ACC112 (cell line): Measurements from ENCODE around the gene NOL7.

ENCODE experiments used
- H2AFZ ChIP-seq: fragments of 200-600 bp; sonication (generic); one replicate; pipeline ENCODE4 v1.6.0; 2017; ENCODE audit warnings: antibody characterized with exemption, low read length; ENCODE audit not compliant: unreplicated experiment
- H3K27ac ChIP-seq: fragments of 200-600 bp; sonication (generic); 2 replicates; pipeline ENCODE4 v1.5.1; 2014; ENCODE audit warnings: low read depth, mild to moderate bottlenecking, antibody characterized with exemption, low read length, moderate library complexity
- H3K27me3 ChIP-seq: fragments of 200-600 bp; sonication (generic); 2 replicates; pipeline ENCODE4 v1.6.1; 2014; ENCODE audit warnings: mild to moderate bottlenecking, antibody characterized with exemption, low read length, moderate library complexity, mixed read lengths; ENCODE audit not compliant: insufficient read depth
- H3K36me3 ChIP-seq: fragments of 200-600 bp; sonication (generic); 2 replicates; pipeline ENCODE4 v1.6.1; 2016; ENCODE audit warnings: mild to moderate bottlenecking, antibody characterized with exemption, low read length, moderate library complexity, mixed read lengths; ENCODE audit not compliant: insufficient read depth
- H3K4me1 ChIP-seq: fragments of 200-600 bp; sonication (generic); one replicate; pipeline ENCODE4 v1.6.1; 2016; ENCODE audit warnings: low read length, mixed read lengths; ENCODE audit not compliant: insufficient read depth, unreplicated experiment, control insufficient read depth
- H3K4me3 ChIP-seq: fragments of 200-600 bp; sonication (generic); 2 replicates; pipeline ENCODE4 v1.5.1; 2014; ENCODE audit warnings: mild to moderate bottlenecking, low read depth, low read length
- H3K79me2 ChIP-seq: fragments of 200-600 bp; sonication (generic); one replicate; pipeline ENCODE4 v1.6.0; 2016; ENCODE audit warnings: low read length; ENCODE audit not compliant: control insufficient read depth, unreplicated experiment, insufficient read depth

The NOL7 gene

DNA sequence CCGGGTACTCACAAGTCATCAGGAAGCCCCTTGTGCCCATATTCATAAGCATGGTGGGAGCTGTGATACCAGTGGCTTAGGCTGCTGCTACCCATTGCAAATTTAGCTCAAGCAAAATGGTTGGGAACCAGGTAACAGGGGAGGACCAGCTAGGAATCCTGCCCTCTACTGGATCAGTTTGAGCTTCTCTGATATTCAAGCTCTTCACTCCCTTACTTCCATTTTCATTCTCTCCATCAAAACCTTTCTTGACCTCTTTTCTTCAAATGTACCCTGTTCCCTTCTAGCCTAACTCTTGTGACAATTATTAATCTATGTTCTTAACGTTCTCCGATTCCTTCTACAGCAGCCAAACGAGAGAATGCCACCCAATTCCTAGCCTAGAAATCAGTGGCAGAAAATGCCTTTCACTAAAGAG lies 9.7 kb downstream of the NOL7 start:
- Histone ChIP-seq H3K4me3 (no peak overlapping the region), H3K4me1 (no peaks in the 10 kb centered on the region), H3K79me2 (no peaks in the 10 kb centered on the region), H3K27me3 (no peaks in the 10 kb centered on the region), H2AFZ (no peak overlapping the region), H3K27ac (no peak overlapping the region), H3K36me3 (peaks cover 53% of the 10 kb centered on the region)

DNA sequence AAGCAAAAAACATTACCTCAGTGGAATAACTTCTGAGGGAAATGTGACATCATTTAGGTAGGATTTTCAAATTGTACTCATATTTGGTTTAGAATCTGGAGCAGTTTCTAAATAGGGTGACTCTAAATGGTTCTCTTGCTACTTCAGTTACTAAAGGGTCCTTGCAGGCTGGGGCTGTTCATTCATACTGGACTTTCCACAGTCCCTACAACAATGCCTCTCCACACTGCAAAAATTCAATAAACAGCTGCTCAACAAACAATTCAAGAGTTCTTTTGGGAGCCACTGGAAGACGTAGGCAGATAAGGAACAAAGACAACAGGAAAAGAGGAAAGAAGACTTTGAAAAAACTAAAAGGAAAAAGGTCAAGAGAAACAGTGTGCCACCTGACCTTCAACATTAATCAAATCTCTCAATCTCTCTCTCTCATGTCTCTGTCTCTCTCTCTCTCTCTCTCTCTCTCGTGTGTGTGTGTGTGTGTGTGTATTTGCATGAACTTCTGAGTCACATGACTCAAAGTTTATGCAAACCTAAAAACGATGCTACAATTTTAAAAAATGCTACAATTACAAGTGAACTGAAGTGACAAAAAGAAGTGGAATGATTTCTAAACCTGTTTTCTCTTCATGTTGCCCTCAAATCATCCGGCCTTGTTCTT lies 14.5 kb downstream of the NOL7 start:
- H3K4me3 ChIP-seq, result no peak overlapping the region
- no peaks in the 10 kb centered on the region for H3K79me2 ChIP-seq
- no peaks in the 10 kb centered on the region for H3K4me1 ChIP-seq
- no peak overlapping the region for H2AFZ ChIP-seq
- peaks cover 25% of the 10 kb centered on the region; the same call in 1 of the 2 replicates for H3K36me3 ChIP-seq
- no peak overlapping the region for H3K27ac ChIP-seq
- H3K27me3 ChIP-seq, result no peaks in the 10 kb centered on the region

DNA sequence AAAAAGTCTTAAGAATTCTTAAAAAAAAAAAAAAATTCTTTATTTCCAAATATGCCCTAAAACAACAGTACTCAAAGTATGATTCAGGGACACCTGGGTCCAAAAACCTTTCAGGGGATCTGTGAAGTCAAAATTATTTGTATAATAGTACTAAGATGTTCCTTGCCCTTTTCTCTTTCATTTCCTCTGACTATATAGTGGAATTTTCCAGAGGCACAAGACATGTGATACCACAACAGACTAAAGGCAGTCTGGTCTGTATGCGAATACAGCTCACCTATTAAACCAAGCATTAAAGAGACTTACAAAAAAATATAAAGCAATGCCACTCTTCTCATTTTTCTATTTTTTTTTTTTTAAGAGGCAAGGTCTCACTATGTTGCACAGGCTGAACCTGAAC lies 15.4 kb downstream of the NOL7 start:
- H2AFZ ChIP-seq, result no peak overlapping the region
- no peaks in the 10 kb centered on the region for H3K4me1 ChIP-seq
- H3K27ac ChIP-seq, result no peak overlapping the region
- peaks cover 18% of the 10 kb centered on the region; the same call in 1 of the 2 replicates for H3K36me3 ChIP-seq
- H3K27me3 ChIP-seq, result no peaks in the 10 kb centered on the region
- no peak overlapping the region for H3K4me3 ChIP-seq
- H3K79me2 ChIP-seq, result no peaks in the 10 kb centered on the region

DNA sequence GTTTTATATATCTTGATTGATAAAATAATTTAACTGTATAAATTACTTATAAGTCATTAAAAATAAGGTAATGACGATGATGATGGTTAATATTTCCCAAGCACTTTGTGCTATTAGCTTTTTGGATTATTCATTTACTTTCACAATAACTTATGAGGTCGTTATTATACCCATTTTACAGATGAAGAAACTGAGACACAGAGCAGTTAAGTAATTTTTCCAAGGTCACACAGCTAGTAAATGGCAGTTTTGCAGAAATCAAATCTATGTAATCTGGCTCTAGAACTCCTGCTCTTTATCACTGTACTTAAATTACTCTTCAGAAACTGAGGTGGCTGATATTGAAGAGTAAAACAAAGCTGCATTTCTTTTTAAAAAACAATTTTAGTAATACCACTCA lies 18.2 kb downstream of the NOL7 start:
- peaks cover 22% of the 10 kb centered on the region for H3K36me3 ChIP-seq
- H3K27ac ChIP-seq, result no peak overlapping the region
- H3K4me3 ChIP-seq, result no peak overlapping the region
- H3K4me1 ChIP-seq, result no peaks in the 10 kb centered on the region
- H2AFZ ChIP-seq, result no peak overlapping the region
- H3K79me2 ChIP-seq, result no peaks in the 10 kb centered on the region
- no peaks in the 10 kb centered on the region for H3K27me3 ChIP-seq

DNA sequence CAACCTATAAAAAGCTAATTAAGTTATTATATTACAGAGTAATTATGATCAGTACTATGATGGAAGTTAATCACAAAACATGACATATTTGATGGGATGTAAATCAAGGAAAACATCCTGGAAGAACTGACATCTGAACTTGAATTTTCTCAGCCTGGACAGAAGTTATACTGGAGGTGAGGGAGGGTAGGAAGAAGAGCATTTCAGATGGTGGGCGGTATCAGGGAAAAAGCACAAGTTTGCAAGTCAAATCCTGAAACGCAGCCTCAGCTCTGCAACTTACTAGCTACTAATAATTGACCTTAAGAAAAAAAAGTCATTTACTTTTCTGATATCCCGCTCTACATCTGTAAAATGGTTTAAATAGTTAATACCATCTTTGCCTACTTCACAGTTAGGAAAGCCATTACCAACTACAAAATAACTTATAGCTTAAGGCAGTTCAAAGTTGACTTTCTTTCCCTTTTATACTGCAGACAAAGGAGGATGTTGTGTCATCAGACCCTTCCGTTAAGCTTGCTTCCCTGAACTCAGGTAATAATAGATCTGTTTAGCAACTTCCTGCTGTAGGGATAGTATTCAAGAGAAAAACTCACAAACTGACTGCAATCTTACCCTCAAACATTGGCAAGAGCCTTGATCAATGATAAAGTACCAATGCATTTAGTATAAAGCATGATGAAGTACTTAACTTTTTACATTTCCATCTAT lies 21.0 kb downstream of the NOL7 start:
- Histone ChIP-seq H3K79me2 (no peaks in the 10 kb centered on the region), H2AFZ (no peak overlapping the region), H3K27me3 (no peaks in the 10 kb centered on the region), H3K36me3 (peaks cover 28% of the 10 kb centered on the region), H3K4me3 (no peak overlapping the region), H3K27ac (no peak overlapping the region), H3K4me1 (no peaks in the 10 kb centered on the region)

DNA sequence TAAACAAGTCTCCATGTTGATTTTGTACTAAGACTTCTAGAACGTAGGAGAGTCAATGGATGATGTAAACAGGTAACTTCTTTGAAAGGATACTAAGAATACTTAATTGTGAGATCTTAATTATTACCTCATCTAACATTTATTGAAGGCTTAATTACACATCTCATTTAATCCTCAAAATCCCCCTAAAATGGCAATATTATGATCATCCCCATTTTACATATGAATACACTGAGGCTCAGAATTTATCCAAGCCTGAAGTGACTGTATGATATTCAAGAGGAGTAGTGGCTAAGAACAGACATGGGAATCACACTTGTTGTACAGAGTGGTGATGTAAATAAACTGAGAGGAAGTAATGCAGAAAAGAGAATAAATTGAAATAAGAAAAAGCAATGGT lies 22.9 kb downstream of the NOL7 start:
- Histone ChIP-seq H3K27ac (no peak overlapping the region), H3K4me3 (no peak overlapping the region), H2AFZ (no peak overlapping the region), H3K79me2 (no peaks in the 10 kb centered on the region), H3K36me3 (peaks cover 28% of the 10 kb centered on the region), H3K27me3 (no peaks in the 10 kb centered on the region), H3K4me1 (peaks cover 3% of the 10 kb centered on the region)

DNA sequence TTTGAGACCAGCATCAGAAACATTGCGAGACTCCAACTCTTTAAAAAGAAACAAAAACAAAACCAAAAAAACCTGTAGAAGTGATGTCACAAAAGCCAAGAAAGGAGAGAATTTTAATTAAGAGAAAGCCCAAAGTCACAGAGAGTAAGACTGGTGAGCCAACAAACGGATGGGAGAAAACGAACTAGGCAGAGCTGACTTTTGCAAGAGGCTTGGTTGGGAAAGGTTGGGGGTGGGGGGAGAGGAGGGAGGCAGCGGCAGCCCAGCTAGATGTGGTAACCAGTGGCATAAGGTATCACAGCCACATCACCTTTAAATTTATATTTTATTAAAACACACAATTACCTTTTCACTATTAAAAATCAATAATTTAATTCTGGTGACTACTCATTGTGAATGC lies 23.5 kb downstream of the NOL7 start:
- Histone ChIP-seq H3K27ac (no peak overlapping the region), H3K79me2 (no peaks in the 10 kb centered on the region), H3K27me3 (no peaks in the 10 kb centered on the region), H3K4me3 (no peak overlapping the region), H3K4me1 (peaks cover 3% of the 10 kb centered on the region), H3K36me3 (peaks cover 25% of the 10 kb centered on the region), H2AFZ (no peak overlapping the region)

DNA sequence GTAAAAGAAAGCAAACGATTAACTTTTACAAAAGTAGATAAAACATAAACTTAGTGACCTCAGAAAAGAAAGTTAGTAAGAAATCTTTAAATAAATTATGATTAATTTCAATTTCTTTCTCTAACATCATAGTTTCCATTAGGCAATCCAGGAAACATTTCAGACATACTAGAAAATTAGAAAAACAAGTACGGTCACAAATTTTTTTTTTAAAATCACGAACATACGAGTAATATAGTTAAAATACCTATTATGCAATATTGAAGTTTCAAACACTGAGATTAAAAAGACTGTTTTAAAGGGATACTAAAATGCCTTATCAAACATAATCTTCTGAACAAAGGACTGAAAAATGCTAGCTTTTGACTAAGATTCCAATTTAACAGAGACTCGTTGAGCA lies 26.2 kb downstream of the NOL7 start:
- peaks cover 3% of the 10 kb centered on the region for H3K4me1 ChIP-seq
- no peak overlapping the region for H3K4me3 ChIP-seq
- no peak overlapping the region for H2AFZ ChIP-seq
- no peaks in the 10 kb centered on the region for H3K79me2 ChIP-seq
- H3K27me3 ChIP-seq, result no peaks in the 10 kb centered on the region
- H3K36me3 ChIP-seq, result peaks cover 15% of the 10 kb centered on the region
- peak overlapping the region; percentile 34; the same call in 1 of the 2 replicates for H3K27ac ChIP-seq

DNA sequence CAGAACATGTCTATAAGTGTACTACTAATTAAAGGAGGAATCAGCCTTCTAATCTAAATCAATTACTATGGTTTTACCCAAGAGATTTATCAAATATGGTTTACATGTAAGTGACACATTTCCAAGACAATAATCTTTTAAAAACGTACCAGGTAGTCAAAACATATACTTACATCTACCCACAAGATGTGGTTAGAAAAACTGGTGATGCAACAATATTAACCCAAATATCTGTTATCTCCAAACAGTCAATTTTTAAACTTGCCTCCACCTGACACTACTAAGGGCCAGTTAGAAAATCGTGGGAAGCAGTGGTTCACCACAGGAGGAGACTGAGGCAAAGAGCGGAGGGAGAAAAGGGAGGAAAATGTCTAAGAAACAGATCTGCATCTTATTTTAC lies 28.0 kb downstream of the NOL7 start:
- H3K27me3 ChIP-seq, result no peaks in the 10 kb centered on the region
- H3K36me3 ChIP-seq, result peaks cover 13% of the 10 kb centered on the region

DNA sequence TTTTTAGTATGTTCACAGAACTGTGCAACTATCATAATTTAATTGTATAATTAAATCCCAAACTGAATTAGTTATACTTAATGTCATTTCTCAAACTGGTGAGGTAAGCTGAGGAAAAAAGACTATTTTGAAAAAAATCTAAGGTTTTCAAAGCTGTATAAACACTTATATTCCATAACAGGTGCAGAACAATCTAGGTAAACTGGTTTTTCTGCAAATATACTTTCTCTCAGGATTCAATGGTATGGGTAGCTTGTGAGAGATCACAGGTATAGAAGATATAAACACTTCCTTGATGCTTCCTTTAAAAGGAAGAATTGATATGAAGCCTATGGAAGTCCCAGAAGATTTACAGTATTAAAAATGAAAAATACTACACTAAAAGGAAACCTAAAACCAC lies 33.7 kb downstream of the NOL7 start:
- Histone ChIP-seq H2AFZ (no peak overlapping the region), H3K4me1 (peaks cover under 1% of the 10 kb centered on the region), H3K27ac (no peak overlapping the region), H3K36me3 (peaks cover 9% of the 10 kb centered on the region), H3K4me3 (no peak overlapping the region), H3K79me2 (no peaks in the 10 kb centered on the region), H3K27me3 (no peaks in the 10 kb centered on the region)

More for the DNA sequence above, 28.0 kb downstream of the NOL7 start:
- Histone ChIP-seq H3K79me2 (no peaks in the 10 kb centered on the region), H3K4me3 (no peak overlapping the region), H3K27ac (no peak overlapping the region), H3K4me1 (peaks cover 3% of the 10 kb centered on the region), H2AFZ (no peak overlapping the region)

DNA sequence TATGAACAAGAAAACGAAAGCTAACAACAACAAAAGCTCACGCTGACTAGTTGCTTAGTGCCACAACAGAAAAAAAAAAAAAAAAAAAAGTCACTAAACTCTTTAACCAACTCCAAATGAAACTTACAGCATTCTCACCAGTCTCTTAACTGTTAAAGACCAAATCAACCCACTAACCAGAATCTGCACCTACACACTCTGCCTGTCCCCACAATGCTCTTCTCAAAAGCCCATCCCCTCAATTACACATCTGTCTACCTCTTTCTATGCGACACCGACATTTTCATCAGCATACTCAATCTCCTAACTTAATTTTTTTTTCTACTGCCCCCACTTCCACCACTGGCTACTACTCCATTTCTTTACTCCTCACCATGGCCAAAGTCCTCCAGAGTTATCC lies 34.3 kb downstream of the NOL7 start:
- no peak overlapping the region for H3K27ac ChIP-seq
- peaks cover 9% of the 10 kb centered on the region for H3K36me3 ChIP-seq
- H3K4me3 ChIP-seq, result no peak overlapping the region
- H3K4me1 ChIP-seq, result peaks cover 3% of the 10 kb centered on the region
- H3K27me3 ChIP-seq, result no peaks in the 10 kb centered on the region
- H2AFZ ChIP-seq, result no peak overlapping the region
- no peaks in the 10 kb centered on the region for H3K79me2 ChIP-seq
